K562 (cell line): Measurements from ENCODE around the gene RABL6. TPM values are rescaled to one million over a fixed set of nuclear protein-coding genes. Genes with fewer than 3 reads are reported as not detected.

Experiments used
- FOXJ3 ChIP-seq: sonication (generic); formaldehyde crosslinking; IDR thresholded peaks from 2 replicates; pipeline ENCODE4 v1.4.0; 2020; ENCODE audit warnings: mild to moderate bottlenecking, missing genetic modification reagents
- HMGN3 ChIP-seq: IDR thresholded peaks from 2 replicates; pipeline ENCODE4 v1.6.1; 2011; ENCODE audit warnings: borderline replicate concordance, low read depth, mild to moderate bottlenecking, mixed read lengths, low read length; ENCODE audit not compliant: insufficient read length; ENCODE audit errors: extremely low read depth
- KDM1A ChIP-seq, 2 experiments: fragments of 450-650 bp; IDR thresholded peaks; 2 replicates each; pipeline ENCODE4 v1.6.1; 2016; ENCODE audit warnings: mild to moderate bottlenecking in 2 of 2
- MAZ ChIP-seq, 2 experiments: fragments of 450-650 bp in 1 of 2; sonication (generic) in 1 of 2; formaldehyde crosslinking; IDR thresholded peaks in 1 of 2; conservative IDR thresholded peaks in 1 of 2; 2 replicates each; pipeline versions ENCODE4 v1.4.0 to v1.5.0; 2020; ENCODE audit warnings: mild to moderate bottlenecking in 1 of 2, missing genetic modification reagents in 1 of 2
- MECOM ChIP-seq: fragments of 250-450 bp; sonication (Bioruptor Pico); IDR thresholded peaks from 2 replicates; pipeline ENCODE4 v1.8.0; 2022; ENCODE audit warnings: inconsistent platforms
- MEIS2 ChIP-seq: fragments of 450-650 bp; IDR thresholded peaks from 2 replicates; pipeline ENCODE4 v1.6.1; 2014; ENCODE audit warnings: mild to moderate bottlenecking; ENCODE audit not compliant: partially characterized antibody
- MYC ChIP-seq, 2 experiments: fragments of 250-450 bp in 1 of 2; sonication (Bioruptor Pico) in 1 of 2; IDR thresholded peaks; 2 replicates each; pipeline versions ENCODE4 v1.5.1 to v1.6.1; 2012 to 2021; ENCODE audit warnings: low read depth in 2 of 2, borderline replicate concordance in 1 of 2, improper control_type of control experiment in 1 of 2, low read length in 1 of 2, mild to moderate bottlenecking in 1 of 2, moderate library complexity in 1 of 2
- SIRT6 ChIP-seq: IDR thresholded peaks from one replicate; pipeline ENCODE4 v1.6.1; 2012; ENCODE audit warnings: low read depth, mild to moderate bottlenecking, control low read depth, inconsistent platforms, low read length, moderate library complexity
- SMAD4 ChIP-seq: fragments of 250-450 bp; sonication (Bioruptor Pico); conservative IDR thresholded peaks from 2 replicates; pipeline ENCODE4 v1.8.0; 2021; ENCODE audit warnings: inconsistent platforms, mild to moderate bottlenecking, moderate library complexity
- SMC3 ChIP-seq: conservative IDR thresholded peaks from 2 replicates; pipeline ENCODE4 v1.6.1; 2011; ENCODE audit warnings: low read depth, low read length, improper control_type of control experiment; ENCODE audit not compliant: insufficient read depth
- ZKSCAN8 ChIP-seq: fragments of 200-800 bp; sonication (Bioruptor generic); IDR thresholded peaks from 2 replicates; pipeline ENCODE4 v1.6.1; 2016; ENCODE audit warnings: missing genetic modification characterization, missing compliant biosample characterization
- polyA plus RNA-seq, 8 experiments: library from polyadenylated mRNA; depleted of rRNA in 4 of 8; stranded (reverse) in 5 of 8; unstranded in 3 of 8; fragments of >200 nt; fragmentation: Nextera tagmentation in 2 of 8; fragmentation: Illumina TruSeq in 1 of 8; extraction: Ambion mirVana in 2 of 8; extraction: Trizol in 1 of 8; gene quantifications; 2 replicates each; pipeline versions ENCODE4 v1.2.1 to v1.2.3, GENCODE V29; 2011 to 2014; ENCODE audit warnings: inconsistent platforms in 1 of 8, missing spikeins in 1 of 8
- total RNA-seq, 7 experiments: library from RNA; depleted of rRNA in 6 of 7; stranded (reverse); fragments of >200 nt in 6 of 7; fragmentation: Illumina TruSeq in 2 of 7; extraction: Trizol in 2 of 7; gene quantifications; 2 replicates each; pipeline versions ENCODE4 v1.2.1 to v1.2.3, GENCODE V29; 2011 to 2021; ENCODE audit warnings: low replicate concordance in 1 of 7
- TF ChIP-seq, protein P1 (sequence below): fragments of 450-650 bp; formaldehyde crosslinking; IDR thresholded peaks from 2 replicates; pipeline ENCODE4 v1.4.0; 2020; ENCODE audit warnings: mild to moderate bottlenecking, moderate library complexity
- TF ChIP-seq, protein P2 (sequence below): fragments of 450-650 bp; formaldehyde crosslinking; IDR thresholded peaks from 2 replicates; pipeline ENCODE4 v1.4.0; 2020; ENCODE audit warnings: mild to moderate bottlenecking, moderate library complexity
- TF ChIP-seq, protein P3 (sequence below), 2 experiments: IDR thresholded peaks in 1 of 2; conservative IDR thresholded peaks in 1 of 2; 2 replicates each; pipeline ENCODE4 v1.6.1; 2016; ENCODE audit warnings: low read depth in 2 of 2, mild to moderate bottlenecking in 1 of 2, missing compliant biosample characterization in 1 of 2, missing genetic modification characterization in 1 of 2, moderate library complexity in 1 of 2

RABL6 gene
- total and polyA plus RNA-seq, 9 of the 15 experiments (the other 6 are each of a cell fraction or from before 2014, with no cell fraction given), result 5.6 to 181 (median 84.5) TPM

DNA sequence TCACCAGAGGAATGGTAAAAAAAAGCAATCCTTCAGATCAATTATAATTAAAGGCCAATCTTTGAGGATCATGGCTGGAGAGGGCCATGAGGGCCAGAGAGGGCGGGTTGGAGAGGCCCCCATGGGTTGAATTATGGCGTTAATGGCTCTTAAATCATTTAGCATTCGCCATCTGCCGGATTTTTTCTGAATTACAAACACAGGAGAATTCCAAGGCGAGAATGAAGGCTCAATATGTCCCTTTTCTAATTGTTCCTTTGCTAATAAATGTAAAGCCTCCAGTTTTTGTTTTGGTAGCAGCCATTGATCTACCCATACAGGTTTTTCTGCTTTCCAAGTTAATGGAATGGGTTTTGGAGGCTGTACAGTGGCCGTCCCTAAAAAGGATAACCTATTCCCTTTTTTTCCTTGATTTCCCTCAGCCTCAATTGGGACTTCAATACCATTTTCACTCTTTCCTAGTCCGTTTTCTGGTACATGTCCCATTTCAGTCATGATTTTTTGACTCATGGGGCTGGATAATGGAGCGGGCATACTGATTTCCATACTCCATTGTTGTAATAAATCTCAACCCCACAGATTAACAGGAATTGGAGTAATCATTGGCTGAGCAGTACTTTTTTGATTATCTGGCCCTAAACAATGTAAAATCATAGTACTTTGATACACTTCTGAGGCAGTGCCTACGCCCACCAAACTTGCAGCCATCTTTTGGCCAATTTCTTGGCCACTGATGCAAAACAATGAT, 23.3 kb upstream of the RABL6 start (continued):
- TF ChIP-seq HMGN3 (no peak), ZKSCAN8 (0 out of 2 replicates have a peak, but pooled peaks have one; percentile 34), FOXJ3 (CRISPR knock-in tag) (no peak), MAZ (CRISPR knock-in tag; conservative IDR thresholded peaks at IDR 0.05 in 1 of 2, IDR thresholded peaks at IDR 0.05 in 1 of 2) (peak in 1 of 2 experiments; percentile 63; a peak in 1 of 4 replicates), MECOM (CRISPR knock-in tag) (no peak), SMC3 (0 out of 2 replicates have a peak, but pooled peaks have one; percentile 26), MEIS2 (peak; percentile 62), SMAD4 (CRISPR knock-in tag) (0 out of 2 replicates have a peak, but pooled peaks have one; percentile 33), KDM1A (IDR thresholded peaks at IDR 0.05) (peak; percentile 6 to 47; a peak in 1 of 4 replicates), SIRT6 (no peak), MYC (IDR thresholded peaks at IDR 0.05; ENCODE audit: low read depth, low read length) (no peak), MYC (CRISPR knock-in tag; IDR thresholded peaks at IDR 0.05; ENCODE audit: borderline replicate concordance, low read depth) (0 out of 2 replicates have a peak, but pooled peaks have one; percentile 63)
- TF ChIP-seq, protein P1, sequence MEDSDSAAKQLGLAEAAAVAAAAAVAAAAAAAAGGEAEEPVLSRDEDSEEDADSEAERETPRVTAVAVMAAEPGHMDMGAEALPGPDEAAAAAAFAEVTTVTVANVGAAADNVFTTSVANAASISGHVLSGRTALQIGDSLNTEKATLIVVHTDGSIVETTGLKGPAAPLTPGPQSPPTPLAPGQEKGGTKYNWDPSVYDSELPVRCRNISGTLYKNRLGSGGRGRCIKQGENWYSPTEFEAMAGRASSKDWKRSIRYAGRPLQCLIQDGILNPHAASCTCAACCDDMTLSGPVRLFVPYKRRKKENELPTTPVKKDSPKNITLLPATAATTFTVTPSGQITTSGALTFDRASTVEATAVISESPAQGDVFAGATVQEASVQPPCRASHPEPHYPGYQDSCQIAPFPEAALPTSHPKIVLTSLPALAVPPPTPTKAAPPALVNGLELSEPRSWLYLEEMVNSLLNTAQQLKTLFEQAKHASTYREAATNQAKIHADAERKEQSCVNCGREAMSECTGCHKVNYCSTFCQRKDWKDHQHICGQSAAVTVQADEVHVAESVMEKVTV (CRISPR knock-in tag), result peak; percentile 41
- TF ChIP-seq, protein P2, sequence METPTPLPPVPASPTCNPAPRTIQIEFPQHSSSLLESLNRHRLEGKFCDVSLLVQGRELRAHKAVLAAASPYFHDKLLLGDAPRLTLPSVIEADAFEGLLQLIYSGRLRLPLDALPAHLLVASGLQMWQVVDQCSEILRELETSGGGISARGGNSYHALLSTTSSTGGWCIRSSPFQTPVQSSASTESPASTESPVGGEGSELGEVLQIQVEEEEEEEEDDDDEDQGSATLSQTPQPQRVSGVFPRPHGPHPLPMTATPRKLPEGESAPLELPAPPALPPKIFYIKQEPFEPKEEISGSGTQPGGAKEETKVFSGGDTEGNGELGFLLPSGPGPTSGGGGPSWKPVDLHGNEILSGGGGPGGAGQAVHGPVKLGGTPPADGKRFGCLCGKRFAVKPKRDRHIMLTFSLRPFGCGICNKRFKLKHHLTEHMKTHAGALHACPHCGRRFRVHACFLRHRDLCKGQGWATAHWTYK (CRISPR knock-in tag), result 0 out of 2 replicates have a peak, but pooled peaks have one; percentile 16
- TF ChIP-seq, protein P3, sequence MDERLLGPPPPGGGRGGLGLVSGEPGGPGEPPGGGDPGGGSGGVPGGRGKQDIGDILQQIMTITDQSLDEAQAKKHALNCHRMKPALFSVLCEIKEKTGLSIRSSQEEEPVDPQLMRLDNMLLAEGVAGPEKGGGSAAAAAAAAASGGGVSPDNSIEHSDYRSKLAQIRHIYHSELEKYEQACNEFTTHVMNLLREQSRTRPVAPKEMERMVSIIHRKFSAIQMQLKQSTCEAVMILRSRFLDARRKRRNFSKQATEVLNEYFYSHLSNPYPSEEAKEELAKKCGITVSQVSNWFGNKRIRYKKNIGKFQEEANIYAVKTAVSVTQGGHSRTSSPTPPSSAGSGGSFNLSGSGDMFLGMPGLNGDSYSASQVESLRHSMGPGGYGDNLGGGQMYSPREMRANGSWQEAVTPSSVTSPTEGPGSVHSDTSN (CRISPR knock-in tag; IDR thresholded peaks at IDR 0.05; ENCODE audit: low read depth), result no peak
- TF ChIP-seq, protein P3 (tag; conservative IDR thresholded peaks at IDR 0.05; ENCODE audit: low read depth), result peak; percentile 78
